Vagina (tissue), 2 donors: Measurements from ENCODE around the gene VWA5A. TPM values are rescaled to one million over a fixed set of nuclear protein-coding genes. Genes with fewer than 3 reads are reported as not detected.
"Not testable (repeated sequence)": the region's sequence is repeated elsewhere in the genome, so short reads cannot be mapped to it uniquely, and the experiment has no call there.

ENCODE experiments used
- DNase-seq, 2 donors: peaks; one replicate each; pipeline ENCODE4 v3.0.0-alpha.2; 2017; ENCODE audit errors: extremely low spot score in 2 of 2
- H3K27ac ChIP-seq: fragments of 200-600 bp; sonication (generic); one replicate; pipeline ENCODE4 v1.5.1; 2019
- H3K27me3 ChIP-seq: fragments of 200-600 bp; sonication (generic); one replicate; pipeline ENCODE4 v1.5.1; 2019
- H3K36me3 ChIP-seq, 2 donors: fragments of 200-600 bp; sonication (generic); one replicate each; pipeline ENCODE4 v1.5.1; 2017 to 2019
- H3K4me1 ChIP-seq: fragments of 200-600 bp; sonication (generic); one replicate; pipeline ENCODE4 v1.5.1; 2019
- H3K4me3 ChIP-seq, 2 donors: fragments of 200-600 bp; sonication (generic); 1 replicate in 1 of 2; 2 replicates in 1 of 2; pipeline ENCODE4 v1.5.1; 2016 to 2019
- H3K9me3 ChIP-seq: fragments of 200-600 bp; sonication (generic); one replicate; pipeline ENCODE4 v1.5.1; 2019
- CTCF ChIP-seq, 3 experiments: fragments of 450-650 bp in 2 of 3; fragments of 200-600 bp in 1 of 3; sonication (generic) in 1 of 3; IDR thresholded peaks; one replicate each; pipeline ENCODE4 v1.5.1; 2017 to 2019; ENCODE audit warnings: antibody characterized with exemption in 3 of 3, mild to moderate bottlenecking in 2 of 3, moderate library complexity in 2 of 3
- POLR2A ChIP-seq, 2 donors: fragments of 450-650 bp; IDR thresholded peaks; one replicate each; pipeline ENCODE4 v1.6.1; 2017; ENCODE audit warnings: antibody characterized with exemption in 2 of 2, mild to moderate bottlenecking in 2 of 2, moderate library complexity in 2 of 2
- POLR2AphosphoS5 ChIP-seq, 2 donors: sonication (generic); formaldehyde crosslinking; IDR thresholded peaks; one replicate each; pipeline ENCODE4 v1.9.0; 2017; ENCODE audit warnings: antibody characterized with exemption in 2 of 2, mild to moderate bottlenecking in 2 of 2, low read depth in 1 of 2; ENCODE audit not compliant: insufficient read depth in 1 of 2
- intact Hi-C: fragments of 100-400 bp; cut with DNase I; formaldehyde crosslinking; loops from one replicate; pipeline ENCODE4 v1.15.1; 2023
- total RNA-seq: library from RNA; depleted of rRNA; stranded (reverse); fragments of >200 nt; gene quantifications from one replicate; pipeline ENCODE4 v1.2.3, GENCODE V29; 2016

The VWA5A gene
- total RNA-seq, 1 donor from 2014 or later, result 17.9 TPM

GRCh38 chr11:124168796-124169195 is 53.5 kb downstream of the VWA5A start:
- no peak overlapping the region for H3K4me3 ChIP-seq
- intact Hi-C loops, result no loop called here
- no peaks in the 10 kb centered on the region for H3K4me1 ChIP-seq
- no peak for DNase-seq
- no peaks in the 10 kb centered on the region for H3K27me3 ChIP-seq
- H3K27ac ChIP-seq, result no peak overlapping the region
- no peak for TF ChIP-seq CTCF (IDR thresholded peaks at IDR 0.05)
- TF ChIP-seq POLR2AphosphoS5 (IDR thresholded peaks at IDR 0.05; ENCODE audit: insufficient read depth in 1 of 2, low read depth in 1 of 2), result no peak
- TF ChIP-seq POLR2A (IDR thresholded peaks at IDR 0.05), result no peak
- no peaks in the 10 kb centered on the region for H3K9me3 ChIP-seq
- H3K36me3 ChIP-seq, result no peaks in the 10 kb centered on the region

- H3K4me3 ChIP-seq, H3K36me3 ChIP-seq, H3K4me1 ChIP-seq, H3K9me3 ChIP-seq, H3K27me3 ChIP-seq, H3K27ac ChIP-seq, intact Hi-C loops, DNase-seq: not testable (repeated sequence)
These were observed 55.1 kb downstream of the VWA5A start for GRCh38 chr11:124170315-124170714.

DNA sequence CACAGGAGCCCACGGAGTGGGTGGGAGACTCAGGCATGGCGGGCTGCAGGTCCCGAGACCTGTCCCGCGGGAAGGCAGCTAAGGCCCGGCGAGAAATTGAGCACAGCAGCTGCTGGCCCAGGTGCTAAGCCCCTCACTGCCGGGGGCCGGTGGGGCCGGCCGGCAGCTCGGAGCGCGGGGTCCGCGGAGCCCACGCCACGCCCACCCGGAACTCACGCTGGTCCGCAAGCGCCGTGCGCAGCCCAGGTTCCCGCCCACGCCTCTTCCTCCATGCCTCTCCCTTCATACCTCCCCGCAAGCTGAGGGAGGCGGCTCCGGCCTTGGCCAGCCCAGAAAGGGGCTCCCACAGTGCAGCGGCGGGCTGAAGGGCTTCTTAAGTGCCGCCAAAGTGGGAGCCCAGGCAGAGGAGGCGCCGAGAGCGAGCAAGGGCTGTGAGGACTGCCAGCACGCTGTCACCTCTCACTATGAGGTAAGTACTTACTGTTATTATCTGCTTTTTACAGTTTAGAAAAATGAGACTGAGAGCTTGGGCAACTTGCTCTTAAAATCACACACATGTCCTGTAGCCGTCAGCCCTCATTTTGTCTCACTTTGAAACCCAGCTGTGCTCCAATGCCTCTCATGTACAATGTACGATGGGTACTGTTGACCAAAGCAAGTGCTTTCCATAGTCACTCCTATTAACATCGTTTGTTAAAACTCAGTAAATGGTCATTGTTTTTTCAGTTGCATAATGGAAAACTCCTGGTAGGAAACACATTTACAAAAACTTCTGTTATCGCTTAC is 55.7 kb downstream of the VWA5A start:
- intact Hi-C loops, result no loop called here
- Histone ChIP-seq H3K27me3 (no peaks in the 10 kb centered on the region), H3K9me3 (no peaks in the 10 kb centered on the region), H3K36me3 (no peaks in the 10 kb centered on the region), H3K4me3 (no peak overlapping the region), H3K27ac (no peak overlapping the region), H3K4me1 (no peaks in the 10 kb centered on the region)
- no peak for TF ChIP-seq POLR2A (IDR thresholded peaks at IDR 0.05)
- TF ChIP-seq CTCF (IDR thresholded peaks at IDR 0.05), result no peak
- TF ChIP-seq POLR2AphosphoS5 (IDR thresholded peaks at IDR 0.05; ENCODE audit: insufficient read depth in 1 of 2, low read depth in 1 of 2), result no peak
- DNase-seq, result no peak

- intact Hi-C loops, result no loop called here
- TF ChIP-seq POLR2A (IDR thresholded peaks at IDR 0.05) (no peak), POLR2AphosphoS5 (IDR thresholded peaks at IDR 0.05; ENCODE audit: insufficient read depth in 1 of 2, low read depth in 1 of 2) (no peak), CTCF (IDR thresholded peaks at IDR 0.05) (no peak)
- H3K4me1 ChIP-seq, result no peaks in the 10 kb centered on the region
- no peak overlapping the region for H3K27ac ChIP-seq
- H3K27me3 ChIP-seq, result no peaks in the 10 kb centered on the region
- DNase-seq, result no peak
- H3K4me3 ChIP-seq, result no peak overlapping the region
- H3K36me3 ChIP-seq, result no peaks in the 10 kb centered on the region
- no peaks in the 10 kb centered on the region for H3K9me3 ChIP-seq
These were observed 56.9 kb downstream of the VWA5A start for GRCh38 chr11:124172101-124172500.

DNA sequence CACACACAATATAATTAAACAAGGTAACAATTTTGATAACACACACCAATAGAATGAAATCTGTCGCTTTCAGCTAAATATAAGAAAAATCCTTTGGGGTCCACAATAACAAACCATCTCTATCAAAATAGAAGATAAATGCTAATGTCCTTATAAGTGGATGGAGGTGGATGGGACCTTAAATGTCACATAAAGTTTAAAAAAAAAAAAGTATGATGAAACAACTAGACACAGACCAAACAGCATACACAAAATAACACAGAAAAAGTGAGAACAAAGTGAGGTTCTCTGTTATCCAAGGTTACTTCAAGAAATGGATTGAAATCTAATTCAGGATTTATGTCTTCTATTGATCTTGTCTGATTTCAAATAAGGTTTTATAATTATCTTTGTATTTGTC is 57.3 kb downstream of the VWA5A start:
- Histone ChIP-seq H3K4me3 (no peak overlapping the region), H3K27me3 (no peaks in the 10 kb centered on the region), H3K27ac (no peak overlapping the region), H3K9me3 (no peaks in the 10 kb centered on the region), H3K4me1 (no peaks in the 10 kb centered on the region), H3K36me3 (no peaks in the 10 kb centered on the region)
- no peak for DNase-seq
- intact Hi-C loops, result no loop called here
- TF ChIP-seq CTCF (IDR thresholded peaks at IDR 0.05) (no peak), POLR2A (IDR thresholded peaks at IDR 0.05) (no peak), POLR2AphosphoS5 (IDR thresholded peaks at IDR 0.05; ENCODE audit: insufficient read depth in 1 of 2, low read depth in 1 of 2) (no peak)
